Central memory CD4-positive, alpha-beta T cell (primary cell): ENCODE data around the gene SF3B3.
A peak's percentile ranks its signal among the peaks of the same experiment; 100 is the strongest.

Source experiments
- DNase-seq: peaks from one replicate; pipeline ENCODE4 v3.0.0; 2022
- total RNA-seq, 3 experiments: gene quantifications; one replicate each; lab custom pipeline; 2026; lab: John Stamatoyannopoulos, UW

Gene SF3B3
- total RNA-seq: 194 to 566 (median 292) reads per million in 3 experiments

- peak; percentile 82 for DNase-seq
These were observed at the start of gene SF3B3 for GRCh38 chr16:70523743-70524398. TSS of gene SF3B3 (plus strand) at chr16:70523816. CDS start at chr16:70526657, 2,841 bp downstream.

GRCh38 chr16:70474320-70475053, 49.1 kb upstream of the SF3B3 start:
- no peak for DNase-seq

GRCh38 chr16:70475054-70475871, 48.4 kb upstream of the SF3B3 start:
- no peak for DNase-seq

GRCh38 chr16:70476272-70477020, 47.2 kb upstream of the SF3B3 start:
- DNase-seq: no peak

GRCh38 chr16:70478169-70478568, 45.4 kb upstream of the SF3B3 start:
- no peak for DNase-seq

- DNase-seq: no peak
These were observed 44.7 kb upstream of the SF3B3 start for GRCh38 chr16:70478912-70479341.

GRCh38 chr16:70480127-70481105, 43.2 kb upstream of the SF3B3 start:
- DNase-seq: no peak

- DNase-seq: no peak
These were observed 41.6 kb upstream of the SF3B3 start for GRCh38 chr16:70481929-70482536.

- no peak for DNase-seq
These were observed 41.0 kb upstream of the SF3B3 start for GRCh38 chr16:70482624-70483023.

GRCh38 chr16:70483426-70483825, 40.2 kb upstream of the SF3B3 start:
- DNase-seq: no peak

- no peak for DNase-seq
These were observed 38.7 kb upstream of the SF3B3 start for GRCh38 chr16:70484867-70485266.

- DNase-seq: no peak
These were observed 33.4 kb upstream of the SF3B3 start for GRCh38 chr16:70490261-70490660.

- no peak for DNase-seq
These were observed 29.8 kb upstream of the SF3B3 start for GRCh38 chr16:70493802-70494201.

- no peak for DNase-seq
These were observed 29.3 kb upstream of the SF3B3 start for GRCh38 chr16:70494202-70494770.

GRCh38 chr16:70494777-70495176, 28.8 kb upstream of the SF3B3 start:
- no peak for DNase-seq

- DNase-seq: no peak
These were observed 28.0 kb upstream of the SF3B3 start for GRCh38 chr16:70495425-70496182.

GRCh38 chr16:70496513-70496912, 27.1 kb upstream of the SF3B3 start:
- DNase-seq: no peak

GRCh38 chr16:70508752-70509151, 14.9 kb upstream of the SF3B3 start:
- DNase-seq: peak; percentile 18

GRCh38 chr16:70510216-70510615, 13.4 kb upstream of the SF3B3 start:
- no peak for DNase-seq

- DNase-seq: no peak
These were observed 11.8 kb upstream of the SF3B3 start for GRCh38 chr16:70511833-70512232.
